GM15510 (cell line): ENCODE measurements around the gene TENT4A.

Experiments used
- POLR2A ChIP-seq: IDR thresholded peaks from 3 replicates; pipeline ENCODE4 v1.6.1; 2011; ENCODE audit warnings: borderline replicate concordance; ENCODE audit not compliant: insufficient read length; ENCODE audit errors: extremely low read depth

The TENT4A gene

GRCh38 chr5:6713274-6714225 is at the start of gene TENT4A:
Gene TENT4A (plus strand): TSS chr5:6713432. CDS start chr5:6713984, 552 bp downstream.
- TF ChIP-seq POLR2A, result peak; percentile 59

GRCh38 chr5:6666762-6667161 is 46.5 kb upstream of the TENT4A start:
- TF ChIP-seq POLR2A, result no peak

DNA sequence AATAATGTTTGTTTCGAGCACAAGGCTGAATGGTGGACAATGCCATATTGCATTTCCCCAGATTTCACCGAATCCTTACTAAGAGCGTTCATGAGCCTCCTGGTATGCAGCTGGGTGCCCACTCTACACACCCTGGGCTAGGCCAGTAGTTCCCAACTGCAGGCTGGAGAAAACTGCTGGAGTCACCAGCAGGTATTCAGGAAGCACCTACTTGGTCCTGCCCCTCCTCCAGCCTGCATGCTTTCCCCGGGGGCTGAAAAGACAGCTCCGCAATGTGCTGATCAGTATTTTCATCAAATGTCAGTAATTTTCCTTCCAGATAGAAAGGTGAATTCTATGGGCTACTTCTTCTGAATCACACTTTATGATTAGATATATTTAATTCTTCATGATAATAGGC is 45.6 kb upstream of the TENT4A start:
- TF ChIP-seq POLR2A, result no peak

DNA sequence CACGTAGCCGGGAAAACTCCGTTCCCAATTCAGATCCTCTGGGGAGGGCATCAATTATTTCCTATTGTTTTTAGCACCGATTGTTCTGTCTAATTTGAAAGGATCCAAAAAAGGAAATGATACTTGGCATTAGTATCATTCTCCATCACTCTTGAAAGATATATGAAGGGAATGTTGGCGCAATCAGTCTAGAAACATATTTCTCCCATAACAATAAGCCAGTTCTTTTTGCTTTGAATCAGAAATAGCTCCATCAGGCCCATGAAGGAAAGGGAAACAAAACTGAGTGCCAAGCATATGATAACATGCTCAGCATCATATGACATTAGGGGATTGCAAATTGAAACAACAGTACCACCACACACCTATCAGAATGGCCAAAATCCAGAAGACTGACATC is 40.2 kb upstream of the TENT4A start:
- no peak for TF ChIP-seq POLR2A

DNA sequence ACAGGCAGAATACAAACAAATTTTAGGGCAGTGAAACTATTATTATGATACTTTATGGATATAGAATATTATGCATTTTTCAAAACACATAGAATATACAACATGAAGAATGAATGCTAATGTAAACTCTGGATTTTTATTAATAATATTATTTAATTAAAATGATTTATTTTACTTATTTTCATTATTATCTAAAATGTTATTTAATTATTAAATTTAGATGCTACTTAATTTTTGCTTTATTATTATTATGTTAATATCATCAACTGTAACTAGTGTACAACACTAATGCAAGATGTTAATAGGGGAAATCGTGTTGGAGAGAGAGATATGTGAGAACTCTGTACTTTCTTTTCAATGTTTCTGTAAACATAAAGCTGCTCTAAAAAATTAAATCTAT is 39.3 kb upstream of the TENT4A start:
- no peak for TF ChIP-seq POLR2A

DNA sequence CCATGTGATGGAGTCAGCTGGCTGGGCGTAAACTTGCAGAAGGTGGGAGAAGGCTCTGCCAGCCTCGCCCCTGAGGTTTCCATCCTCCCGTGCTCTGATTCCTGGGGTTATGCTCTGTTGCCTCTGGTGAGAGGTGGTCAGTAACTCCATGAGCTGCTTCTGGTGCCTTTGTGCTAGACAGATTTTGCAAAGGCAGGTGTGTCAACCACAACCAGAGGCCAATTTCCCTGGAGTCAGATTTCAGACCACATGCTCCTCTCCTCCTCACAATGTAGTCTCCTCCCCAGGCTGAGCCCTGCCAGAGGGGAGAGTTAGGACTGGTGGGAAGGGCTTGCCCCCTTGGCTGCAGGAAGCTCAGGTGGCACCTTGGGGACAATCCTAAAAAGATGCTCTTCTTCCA is 38.8 kb upstream of the TENT4A start:
- no peak for TF ChIP-seq POLR2A

- TF ChIP-seq POLR2A, result no peak
Measured at GRCh38 chr5:6674886-6675285, 38.3 kb upstream of the TENT4A start.

- TF ChIP-seq POLR2A, result no peak
Measured at GRCh38 chr5:6675784-6676491, 37.3 kb upstream of the TENT4A start.

DNA sequence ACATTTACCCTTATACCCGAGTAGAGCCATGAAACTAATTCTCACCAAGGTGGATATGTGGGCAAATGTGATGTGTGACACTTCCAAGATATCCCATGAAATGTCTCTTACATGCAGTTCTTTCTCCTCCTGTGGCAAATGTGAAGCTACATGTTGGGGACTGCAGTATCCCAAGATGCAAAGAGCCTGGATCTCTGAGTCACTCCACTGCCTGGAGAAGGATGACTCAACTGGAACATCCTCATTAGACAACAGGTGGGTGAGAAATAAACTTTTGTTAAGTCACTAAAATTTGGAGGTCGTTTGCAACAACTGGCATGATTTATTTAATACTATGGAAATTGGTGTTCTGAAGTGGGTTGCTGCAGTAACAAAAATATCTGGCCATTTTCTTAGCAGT is 36.5 kb upstream of the TENT4A start:
- TF ChIP-seq POLR2A, result no peak

DNA sequence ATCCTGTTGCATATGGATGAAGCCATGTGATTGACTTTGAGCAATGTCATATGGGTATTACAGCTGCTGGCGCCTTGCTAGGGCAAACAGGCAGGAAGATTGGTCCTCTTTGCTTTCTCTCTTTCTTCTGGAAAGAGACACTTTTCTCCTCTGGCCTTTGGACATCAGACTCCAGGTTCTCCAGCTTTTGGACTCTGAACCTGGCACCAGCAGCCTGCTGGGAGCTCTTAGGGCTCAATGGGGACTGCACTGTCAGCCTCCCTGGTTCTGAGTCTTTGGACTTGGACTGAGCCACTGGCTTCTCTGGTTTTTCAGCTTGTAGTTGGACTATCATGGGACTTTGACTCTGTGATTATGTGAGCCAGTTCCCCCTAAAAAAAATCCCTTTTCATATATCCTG is 34.8 kb upstream of the TENT4A start:
- no peak for TF ChIP-seq POLR2A

DNA sequence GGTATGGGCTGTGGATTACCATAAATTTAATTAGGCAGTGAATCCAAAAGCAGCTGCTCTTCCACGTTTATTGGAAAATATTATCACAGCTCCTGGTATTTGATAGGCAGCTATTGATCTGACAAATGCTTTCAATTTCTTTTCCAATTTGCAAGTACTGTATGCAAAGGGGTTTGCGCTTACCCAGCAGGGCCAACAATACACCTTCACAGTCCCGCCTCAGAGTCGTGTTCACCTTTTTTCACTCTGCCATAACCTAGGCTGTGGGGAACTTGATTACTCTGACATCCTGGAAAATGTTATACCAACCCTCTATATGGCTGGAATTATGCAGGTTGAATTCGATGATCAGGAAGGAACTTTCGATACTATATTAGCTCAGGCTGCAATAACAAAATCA is 32.3 kb upstream of the TENT4A start:
- no peak for TF ChIP-seq POLR2A

DNA sequence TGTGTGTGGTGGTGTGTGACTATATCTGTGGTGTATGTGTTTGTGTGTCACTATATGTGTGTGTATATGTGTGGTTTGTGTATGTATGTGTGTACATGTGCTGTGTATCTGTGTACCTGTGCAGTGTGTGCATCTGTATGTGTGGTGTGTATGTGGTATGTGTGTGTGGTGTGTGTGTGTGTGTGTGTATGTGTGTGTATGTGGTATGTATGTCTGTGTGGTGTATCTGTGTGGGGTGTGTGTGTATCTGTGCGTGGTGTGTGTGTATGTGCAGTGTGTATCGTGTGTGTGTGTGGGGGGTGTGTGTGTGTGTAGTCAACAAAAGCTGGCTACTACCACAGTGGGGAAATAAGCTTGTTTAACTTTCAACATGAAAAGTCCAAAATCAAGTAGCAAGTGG is 31.6 kb upstream of the TENT4A start:
- TF ChIP-seq POLR2A, result no peak

- TF ChIP-seq POLR2A, result no peak
Measured at GRCh38 chr5:6682239-6682638, 31.0 kb upstream of the TENT4A start.

DNA sequence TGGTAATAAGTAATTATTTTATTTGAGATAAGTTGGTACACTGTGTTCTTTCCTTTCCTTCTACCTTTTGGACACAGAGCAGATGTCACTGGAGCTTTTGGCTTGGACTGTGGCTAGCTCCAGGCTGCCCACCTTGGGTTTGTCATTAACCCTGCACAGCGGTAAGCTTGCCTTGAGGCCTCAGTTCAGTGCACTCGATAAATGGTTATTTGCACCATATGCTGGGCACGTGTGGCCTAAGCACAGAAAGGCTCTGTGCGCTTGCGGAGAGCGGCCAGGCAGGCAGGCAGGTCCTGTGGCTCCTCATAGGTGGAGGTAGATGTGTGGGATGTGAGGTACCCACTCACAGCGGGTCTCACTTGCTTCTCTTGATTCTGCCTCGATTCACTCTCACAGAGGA is 30.0 kb upstream of the TENT4A start:
- TF ChIP-seq POLR2A, result no peak

- TF ChIP-seq POLR2A, result no peak
Measured at GRCh38 chr5:6684075-6684474, 29.2 kb upstream of the TENT4A start.

- no peak for TF ChIP-seq POLR2A
Measured at GRCh38 chr5:6686501-6686900, 26.7 kb upstream of the TENT4A start.
